Measurements from ENCODE around the gene LAMA2.

DNA sequence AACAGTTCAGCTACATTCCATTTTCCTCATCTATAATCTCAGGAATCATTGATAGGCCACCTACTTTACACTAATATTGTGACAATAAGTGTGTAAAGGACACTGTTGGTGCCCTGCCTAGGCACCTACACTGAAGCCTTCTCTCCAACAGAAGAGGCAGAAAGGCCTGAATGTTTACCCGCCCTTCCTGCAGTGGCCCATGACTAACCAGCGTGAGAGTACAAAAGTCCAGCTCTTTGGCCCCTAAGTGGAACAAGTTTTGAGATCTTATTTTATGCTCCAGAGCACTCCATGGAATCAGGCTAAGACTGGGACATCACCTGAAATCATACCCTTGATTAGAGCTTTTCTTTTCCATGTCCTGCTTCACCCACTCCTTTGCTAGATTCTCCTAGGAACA, 467.3 kb downstream of the LAMA2 start:
- TF ChIP-seq ZNF384 (IDR thresholded peaks at IDR 0.05), result no peak
- TF ChIP-seq TARDBP (IDR thresholded peaks at IDR 0.05), result no peak
- no peak for TF ChIP-seq ARNT (IDR thresholded peaks at IDR 0.05)
- no peak for TF ChIP-seq BHLHE40 (IDR thresholded peaks at IDR 0.05; ENCODE audit: borderline replicate concordance)
- no peak for TF ChIP-seq HDGF (IDR thresholded peaks at IDR 0.05; ENCODE audit: borderline replicate concordance)
- TF ChIP-seq SP1 (IDR thresholded peaks at IDR 0.05), result no peak
